ENCODE data around the gene MALAT1. TPM values are rescaled to one million over a fixed set of nuclear protein-coding genes. Genes with fewer than 3 reads are reported as not detected.
A peak's percentile ranks its signal among the peaks of the same experiment; 100 is the strongest.

MALAT1 gene
- total and polyA plus RNA-seq, 2 of the 13 experiments (the other 11 are each of a cell fraction or from before 2014, with no cell fraction given), result 143 to 1,237 TPM

DNA sequence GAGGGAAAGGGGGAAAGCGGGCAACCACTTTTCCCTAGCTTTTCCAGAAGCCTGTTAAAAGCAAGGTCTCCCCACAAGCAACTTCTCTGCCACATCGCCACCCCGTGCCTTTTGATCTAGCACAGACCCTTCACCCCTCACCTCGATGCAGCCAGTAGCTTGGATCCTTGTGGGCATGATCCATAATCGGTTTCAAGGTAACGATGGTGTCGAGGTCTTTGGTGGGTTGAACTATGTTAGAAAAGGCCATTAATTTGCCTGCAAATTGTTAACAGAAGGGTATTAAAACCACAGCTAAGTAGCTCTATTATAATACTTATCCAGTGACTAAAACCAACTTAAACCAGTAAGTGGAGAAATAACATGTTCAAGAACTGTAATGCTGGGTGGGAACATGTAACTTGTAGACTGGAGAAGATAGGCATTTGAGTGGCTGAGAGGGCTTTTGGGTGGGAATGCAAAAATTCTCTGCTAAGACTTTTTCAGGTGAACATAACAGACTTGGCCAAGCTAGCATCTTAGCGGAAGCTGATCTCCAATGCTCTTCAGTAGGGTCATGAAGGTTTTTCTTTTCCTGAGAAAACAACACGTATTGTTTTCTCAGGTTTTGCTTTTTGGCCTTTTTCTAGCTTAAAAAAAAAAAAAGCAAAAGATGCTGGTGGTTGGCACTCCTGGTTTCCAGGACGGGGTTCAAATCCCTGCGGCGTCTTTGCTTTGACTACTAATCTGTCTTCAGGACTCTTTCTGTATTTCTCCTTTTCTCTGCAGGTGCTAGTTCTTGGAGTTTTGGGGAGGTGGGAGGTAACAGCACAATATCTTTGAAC is 6.8 kb downstream of the MALAT1 start:
- no peak for ATAC-seq
- H3K9me3 ChIP-seq (ENCODE audit: low read length), result no peaks in the 10 kb centered on the region
- no peak overlapping the region for H3K27ac ChIP-seq (ENCODE audit: extremely low read length, insufficient read depth, low read length)
- H3K36me3 ChIP-seq (replicated peaks in 1 of 2; ENCODE audit: control insufficient read depth in 1 of 2, insufficient read depth in 2 of 2, low read length in 2 of 2), result peaks cover 6 to 40% of the 10 kb centered on the region in 2 experiments
- peak overlapping the region; percentile 78 for H3K4me2 ChIP-seq (ENCODE audit: low read depth, low read length)
- H3K9ac ChIP-seq (ENCODE audit: insufficient read depth, low read depth, low read length), result 0 out of 2 replicates have a peak overlapping the region, but pooled peaks have one; percentile 42
- H3K4me3 ChIP-seq (replicated peaks in 1 of 3; ENCODE audit: insufficient read depth in 1 of 3, low read depth in 2 of 3, low read length in 3 of 3), result peak overlapping the region in 1 of 3 experiments; percentile 93; a peak in 1 of 6 replicates
- DNase-seq (ENCODE audit: low spot score), result no peak
- intact Hi-C loops (cut with micrococcal nuclease; ENCODE audit: unreplicated experiment) (no loop called here), in situ Hi-C loops (cut with HindIII; ENCODE audit: extremely low pct_ligation_motif_present, low pct_unique_long_range_greater_than_20kb) (loop anchor here (5.0 to 10.0 kb wide), 2 partner anchors 33 to 51 kb away; no protein-coding TSS in a partner anchor)
- H2AFZ ChIP-seq (ENCODE audit: low read length), result no peak overlapping the region
- POLR2A ChIA-PET, result interaction anchor here (1.3 to 27.3 kb wide), 14 partner anchors 7 to 148 kb away, joined by 3 to 1590 read pairs (median 12); partner anchors contain the start of genes FRMD8, MALAT1, NEAT1 and SCYL1
- 81% methylated on average over 12 of the region's 12 CpGs for WGBS (ENCODE audit: low lambda C conversion rate)
- CTCF ChIA-PET (ENCODE audit: low intra/inter-chr PET ratio, low total read pairs), result no interaction called here
- no peak for FAIRE-seq
- peaks cover 55% of the 10 kb centered on the region for H3K79me2 ChIP-seq (ENCODE audit: insufficient read depth, low read length)
- H3K4me1 ChIP-seq (ENCODE audit: insufficient read depth, low read length), result peaks cover 63% of the 10 kb centered on the region
- BruUV-seq (replicated peaks), result no TSS peak
- peaks cover 68% of the 10 kb centered on the region for H4K20me1 ChIP-seq (ENCODE audit: insufficient read depth, low read length)
- H3K27me3 ChIP-seq (ENCODE audit: control insufficient read depth in 1 of 2, insufficient read depth in 2 of 2, low read length in 2 of 2), result no peaks in the 10 kb centered on the region; a peak in 2 of 5 replicates
- TF ChIP-seq MED13 (CRISPR knock-in tag; IDR thresholded peaks at IDR 0.05) (no peak), YY1 (IDR thresholded peaks at IDR 0.05; ENCODE audit: insufficient read depth, insufficient replicate concordance, low read depth, low read length) (no peak), TCF12 (IDR thresholded peaks at IDR 0.05) (no peak), TCF12 (CRISPR knock-in tag; IDR thresholded peaks at IDR 0.05) (no peak), JARID2 (CRISPR knock-in tag; IDR thresholded peaks at IDR 0.05; ENCODE audit: insufficient replicate concordance) (no peak), ZNF431 (CRISPR knock-in tag; IDR thresholded peaks at IDR 0.05; ENCODE audit: borderline replicate concordance, low read depth) (no peak), RBM22 (optimal IDR thresholded peaks at IDR 0.05; ENCODE audit: low read length) (peak; percentile 96), MBD4 (IDR thresholded peaks at IDR 0.05; ENCODE audit: borderline replicate concordance, low read length) (peak; percentile 42; the same call in 1 of the 2 replicates), DR1 (CRISPR knock-in tag; IDR thresholded peaks at IDR 0.05) (no peak), ZC3H13 (CRISPR knock-in tag; IDR thresholded peaks at IDR 0.05) (no peak), POLR2A (IDR thresholded peaks at IDR 0.05; ENCODE audit: insufficient read depth in 1 of 2, low read depth in 2 of 2, low read length in 2 of 2) (peak; percentile 51 to 77; a peak in 3 of 4 replicates), ZNF547 (CRISPR knock-in tag; IDR thresholded peaks at IDR 0.05) (no peak)
- TF ChIP-seq, protein P1, sequence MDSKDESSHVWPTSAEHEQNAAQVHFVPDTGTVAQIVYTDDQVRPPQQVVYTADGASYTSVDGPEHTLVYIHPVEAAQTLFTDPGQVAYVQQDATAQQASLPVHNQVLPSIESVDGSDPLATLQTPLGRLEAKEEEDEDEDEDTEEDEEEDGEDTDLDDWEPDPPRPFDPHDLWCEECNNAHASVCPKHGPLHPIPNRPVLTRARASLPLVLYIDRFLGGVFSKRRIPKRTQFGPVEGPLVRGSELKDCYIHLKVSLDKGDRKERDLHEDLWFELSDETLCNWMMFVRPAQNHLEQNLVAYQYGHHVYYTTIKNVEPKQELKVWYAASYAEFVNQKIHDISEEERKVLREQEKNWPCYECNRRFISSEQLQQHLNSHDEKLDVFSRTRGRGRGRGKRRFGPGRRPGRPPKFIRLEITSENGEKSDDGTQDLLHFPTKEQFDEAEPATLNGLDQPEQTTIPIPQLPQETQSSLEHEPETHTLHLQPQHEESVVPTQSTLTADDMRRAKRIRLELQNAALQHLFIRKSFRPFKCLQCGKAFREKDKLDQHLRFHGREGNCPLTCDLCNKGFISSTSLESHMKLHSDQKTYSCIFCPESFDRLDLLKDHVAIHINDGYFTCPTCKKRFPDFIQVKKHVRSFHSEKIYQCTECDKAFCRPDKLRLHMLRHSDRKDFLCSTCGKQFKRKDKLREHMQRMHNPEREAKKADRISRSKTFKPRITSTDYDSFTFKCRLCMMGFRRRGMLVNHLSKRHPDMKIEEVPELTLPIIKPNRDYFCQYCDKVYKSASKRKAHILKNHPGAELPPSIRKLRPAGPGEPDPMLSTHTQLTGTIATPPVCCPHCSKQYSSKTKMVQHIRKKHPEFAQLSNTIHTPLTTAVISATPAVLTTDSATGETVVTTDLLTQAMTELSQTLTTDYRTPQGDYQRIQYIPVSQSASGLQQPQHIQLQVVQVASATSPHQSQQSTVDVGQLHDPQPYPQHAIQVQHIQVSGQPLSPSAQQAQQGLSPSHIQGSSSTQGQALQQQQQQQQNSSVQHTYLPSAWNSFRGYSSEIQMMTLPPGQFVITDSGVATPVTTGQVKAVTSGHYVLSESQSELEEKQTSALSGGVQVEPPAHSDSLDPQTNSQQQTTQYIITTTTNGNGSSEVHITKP (CRISPR knock-in tag; IDR thresholded peaks at IDR 0.05; ENCODE audit: low read depth), result no peak
- TF ChIP-seq, protein P2, sequence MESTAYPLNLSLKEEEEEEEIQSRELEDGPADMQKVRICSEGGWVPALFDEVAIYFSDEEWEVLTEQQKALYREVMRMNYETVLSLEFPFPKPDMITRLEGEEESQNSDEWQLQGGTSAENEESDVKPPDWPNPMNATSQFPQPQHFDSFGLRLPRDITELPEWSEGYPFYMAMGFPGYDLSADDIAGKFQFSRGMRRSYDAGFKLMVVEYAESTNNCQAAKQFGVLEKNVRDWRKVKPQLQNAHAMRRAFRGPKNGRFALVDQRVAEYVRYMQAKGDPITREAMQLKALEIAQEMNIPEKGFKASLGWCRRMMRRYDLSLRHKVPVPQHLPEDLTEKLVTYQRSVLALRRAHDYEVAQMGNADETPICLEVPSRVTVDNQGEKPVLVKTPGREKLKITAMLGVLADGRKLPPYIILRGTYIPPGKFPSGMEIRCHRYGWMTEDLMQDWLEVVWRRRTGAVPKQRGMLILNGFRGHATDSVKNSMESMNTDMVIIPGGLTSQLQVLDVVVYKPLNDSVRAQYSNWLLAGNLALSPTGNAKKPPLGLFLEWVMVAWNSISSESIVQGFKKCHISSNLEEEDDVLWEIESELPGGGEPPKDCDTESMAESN (CRISPR knock-in tag; conservative IDR thresholded peaks at IDR 0.05), result no peak
- TF ChIP-seq, protein P3, sequence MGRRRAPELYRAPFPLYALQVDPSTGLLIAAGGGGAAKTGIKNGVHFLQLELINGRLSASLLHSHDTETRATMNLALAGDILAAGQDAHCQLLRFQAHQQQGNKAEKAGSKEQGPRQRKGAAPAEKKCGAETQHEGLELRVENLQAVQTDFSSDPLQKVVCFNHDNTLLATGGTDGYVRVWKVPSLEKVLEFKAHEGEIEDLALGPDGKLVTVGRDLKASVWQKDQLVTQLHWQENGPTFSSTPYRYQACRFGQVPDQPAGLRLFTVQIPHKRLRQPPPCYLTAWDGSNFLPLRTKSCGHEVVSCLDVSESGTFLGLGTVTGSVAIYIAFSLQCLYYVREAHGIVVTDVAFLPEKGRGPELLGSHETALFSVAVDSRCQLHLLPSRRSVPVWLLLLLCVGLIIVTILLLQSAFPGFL (CRISPR knock-in tag; IDR thresholded peaks at IDR 0.05), result no peak

Data from HepG2 (cell line).